ENCODE data around the gene SLC4A1AP.

- TF ChIP-seq EZH2phosphoT487 (conservative IDR thresholded peaks at IDR 0.05; ENCODE audit: low read length) (no peak), CTCF (IDR thresholded peaks at IDR 0.05; ENCODE audit: insufficient read depth, low read length, poor library complexity, severe bottlenecking) (peak; percentile 99)
Measured at GRCh38 chr2:27683390-27684071, 19.8 kb downstream of the SLC4A1AP start.
